Spleen (tissue), 11 donors: ENCODE results near the gene SLC12A3. TPM values are rescaled to one million over a fixed set of nuclear protein-coding genes. Genes with fewer than 3 reads are reported as not detected.

Experiments
- DNase-seq: peaks from one replicate; pipeline ENCODE4 v3.0.0-alpha.2; 2020
- H3K27ac ChIP-seq, 8 donors: fragments of 200-600 bp; sonication (generic) in 7 of 8; 1 replicate in 4 of 8; 2 replicates in 4 of 8; pipeline versions ENCODE4 v1.5.0 to v1.8.0; 2016 to 2021; ENCODE audit warnings: inconsistent platforms in 4 of 8, mild to moderate bottlenecking in 4 of 8, moderate library complexity in 1 of 8
- H3K27me3 ChIP-seq, 7 donors: fragments of 200-600 bp; sonication (generic) in 6 of 7; replicated peaks in 1 of 7; 1 replicate in 4 of 7; 2 replicates in 3 of 7; pipeline versions ENCODE4 v1.5.0 to v1.8.0; 2016 to 2021; ENCODE audit warnings: inconsistent platforms in 3 of 7, mild to moderate bottlenecking in 1 of 7
- H3K36me3 ChIP-seq, 6 donors: fragments of 200-600 bp; sonication (generic) in 5 of 6; 1 replicate in 4 of 6; 2 replicates in 2 of 6; pipeline versions ENCODE4 v1.5.0 to v1.8.0; 2016 to 2021; ENCODE audit warnings: inconsistent platforms in 2 of 6
- H3K4me1 ChIP-seq, 6 donors: fragments of 200-600 bp; sonication (generic) in 5 of 6; 1 replicate in 3 of 6; 2 replicates in 3 of 6; pipeline versions ENCODE4 v1.5.0 to v1.8.0; 2016 to 2021; ENCODE audit warnings: inconsistent platforms in 3 of 6
- H3K4me3 ChIP-seq, 8 donors: fragments of 200-600 bp; sonication (generic) in 7 of 8; 1 replicate in 4 of 8; 2 replicates in 4 of 8; pipeline versions ENCODE4 v1.5.0 to v1.8.0; 2016 to 2021; ENCODE audit warnings: inconsistent platforms in 4 of 8, mild to moderate bottlenecking in 4 of 8, moderate library complexity in 2 of 8
- H3K9me3 ChIP-seq, 8 donors: fragments of 200-600 bp; sonication (generic) in 7 of 8; 1 replicate in 4 of 8; 2 replicates in 4 of 8; pipeline versions ENCODE4 v1.5.0 to v1.8.0; 2016 to 2021; ENCODE audit warnings: inconsistent platforms in 4 of 8
- CTCF ChIP-seq, 11 experiments: fragments of 200-600 bp in 7 of 11; fragments of 450-650 bp in 4 of 11; sonication (generic) in 4 of 11; IDR thresholded peaks in 8 of 11; conservative IDR thresholded peaks in 3 of 11; 1 replicate in 7 of 11; 2 replicates in 4 of 11; pipeline versions ENCODE4 v1.4.0 to v1.8.0; 2016 to 2021; ENCODE audit warnings: antibody characterized with exemption in 11 of 11, inconsistent platforms in 4 of 11, mild to moderate bottlenecking in 1 of 11
- POLR2A ChIP-seq, 3 donors: fragments of 450-650 bp; IDR thresholded peaks; one replicate each; pipeline ENCODE4 v1.5.1; 2017; ENCODE audit warnings: antibody characterized with exemption in 3 of 3, mild to moderate bottlenecking in 1 of 3
- POLR2AphosphoS5 ChIP-seq, 3 donors: sonication (generic); formaldehyde crosslinking; IDR thresholded peaks; one replicate each; pipeline ENCODE4 v1.5.1; 2017; ENCODE audit warnings: antibody characterized with exemption in 3 of 3
- WGBS, 5 donors: extraction: QIAGEN DNeasy Blood & Tissue Kit in 3 of 5; methylation state at CpG; one replicate each; pipeline versions ENCODE4 v1.1.5 to v1.1.7; 2013 to 2018; 5-methylcytosine and 5-hydroxymethylcytosine counted together
- intact Hi-C: fragments of 100-400 bp; cut with DNase I; formaldehyde crosslinking; loops from one replicate; pipeline ENCODE4 v1.15.0; 2023; ENCODE audit warnings: low total_unique reads
- polyA plus RNA-seq, 3 donors: library from polyadenylated mRNA; stranded (reverse); fragments of 200-250 nt; gene quantifications; one replicate each; pipeline ENCODE4 v1.2.1, GENCODE V29; 2013
- total RNA-seq, 7 donors: library from RNA; depleted of rRNA in 3 of 7; stranded (reverse); fragments of >200 nt in 3 of 7; fragmentation: NEBNext Ultra II Directional in 4 of 7; extraction: Animal tissue kit (Norgen Biotek cat#: 25700) in 4 of 7; gene quantifications; one replicate each; pipeline versions ENCODE4 v1.1.0 to v1.2.1, GENCODE V29; 2016 to 2021
- donor health status: healthy with polysubstance abuse.
- donor health status: DM: no; HTN: no; CAD: no; lungs with moderate emphysema.
- donor health status: DM: no; HTN: no; CAD: no.
- donor health status: Bipolar disorder and iron deficiency.
- donor health status: healthy.
- donor health status: DM: no; HTN: no; CAD: no.
- donor health status: DM: yes; HTN: yes; CAD: no.

The SLC12A3 gene
- total and polyA plus RNA-seq, 10 donors = 0.42 to 2.6 (median 1.1) TPM

GRCh38 chr16:56923481-56924091 lies 58.6 kb downstream of the SLC12A3 start:
- DNase-seq = no peak
- peaks cover 0 to 38% (median 0%) of the 10 kb centered on the region in 6 donors for H3K4me1 ChIP-seq
- TF ChIP-seq POLR2AphosphoS5 (IDR thresholded peaks at IDR 0.05) (no peak), CTCF (IDR thresholded peaks at IDR 0.05 in 8 of 11, conservative IDR thresholded peaks at IDR 0.05 in 3 of 11) (no peak), POLR2A (IDR thresholded peaks at IDR 0.05) (no peak)
- H3K36me3 ChIP-seq = no peaks in the 10 kb centered on the region
- no peaks in the 10 kb centered on the region for H3K27me3 ChIP-seq
- no peaks in the 10 kb centered on the region for H3K9me3 ChIP-seq
- H3K4me3 ChIP-seq = no peak overlapping the region
- 89 to 96% (median 92%) methylated on average over 9 of the region's 9 CpGs for WGBS, 5 donors
- H3K27ac ChIP-seq = no peak overlapping the region
- intact Hi-C loops = no loop called here

GRCh38 chr16:56927471-56927870 lies 62.5 kb downstream of the SLC12A3 start:
- no peak for TF ChIP-seq CTCF (IDR thresholded peaks at IDR 0.05 in 8 of 11, conservative IDR thresholded peaks at IDR 0.05 in 3 of 11)
- intact Hi-C loops = no loop called here
- H3K4me1 ChIP-seq = peaks cover 9 to 36% (median 13%) of the 10 kb centered on the region in 6 donors
- H3K4me3 ChIP-seq = no peak overlapping the region
- no peak for DNase-seq
- H3K27ac ChIP-seq = no peak overlapping the region
- 48 to 66% (median 56%) methylated on average over 2 of the region's 2 CpGs for WGBS, 5 donors
- no peaks in the 10 kb centered on the region for H3K36me3 ChIP-seq
- H3K27me3 ChIP-seq = no peaks in the 10 kb centered on the region
- no peaks in the 10 kb centered on the region for H3K9me3 ChIP-seq

GRCh38 chr16:56929639-56930038 lies 64.6 kb downstream of the SLC12A3 start:
- intact Hi-C loops = loop anchor here (5.0 kb wide), 1 partner anchor 57 kb away; no protein-coding TSS in a partner anchor
- 84 to 93% (median 86%) methylated on average over 4 of the region's 4 CpGs for whole genome bisulfite sequencing, 5 donors
- no peak overlapping the region for H3K4me3 ChIP-seq
- TF ChIP-seq POLR2A (IDR thresholded peaks at IDR 0.05) = no peak
- TF ChIP-seq CTCF (IDR thresholded peaks at IDR 0.05 in 8 of 11, conservative IDR thresholded peaks at IDR 0.05 in 3 of 11) = no peak
- no peak for TF ChIP-seq POLR2AphosphoS5 (IDR thresholded peaks at IDR 0.05)
- no peaks in the 10 kb centered on the region for H3K9me3 ChIP-seq
- DNase-seq = no peak
- H3K36me3 ChIP-seq = peaks cover 0 to 5% (median 0%) of the 10 kb centered on the region in 6 donors
- H3K27ac ChIP-seq = no peak overlapping the region
- H3K4me1 ChIP-seq = peaks cover 9 to 47% (median 30%) of the 10 kb centered on the region in 6 donors
- no peaks in the 10 kb centered on the region for H3K27me3 ChIP-seq

- no peaks in the 10 kb centered on the region for H3K9me3 ChIP-seq
- H3K36me3 ChIP-seq = peaks cover 0 to 16% (median 5%) of the 10 kb centered on the region in 6 donors
- no peak for TF ChIP-seq POLR2AphosphoS5 (IDR thresholded peaks at IDR 0.05)
- TF ChIP-seq POLR2A (IDR thresholded peaks at IDR 0.05) = no peak
- no peak for TF ChIP-seq CTCF (IDR thresholded peaks at IDR 0.05 in 8 of 11, conservative IDR thresholded peaks at IDR 0.05 in 3 of 11)
- no peak for DNase-seq
- no peak overlapping the region for H3K4me3 ChIP-seq
- no peaks in the 10 kb centered on the region for H3K27me3 ChIP-seq
- WGBS, 5 donors = 83 to 90% (median 86%) methylated on average over 14 to 15 of the region's 15 CpGs
- peaks cover 19 to 53% (median 40%) of the 10 kb centered on the region in 6 donors for H3K4me1 ChIP-seq
- peak overlapping the region; percentile 96 to 100 (median 99) for H3K27ac ChIP-seq
- intact Hi-C loops = loop anchor here (5.0 kb wide), 1 partner anchor 58 kb away; no protein-coding TSS in a partner anchor
Observed at GRCh38 chr16:56930486-56931270, 65.7 kb downstream of the SLC12A3 start.
